Lung (tissue), 12 donors: ENCODE data around the gene MRPS21. TPM values are rescaled to one million over a fixed set of nuclear protein-coding genes. Genes with fewer than 3 reads are reported as not detected.
A peak's percentile ranks its signal among the peaks of the same experiment; 100 is the strongest.

ENCODE experiments used
- ATAC-seq: fragments of 200-7000 bp; cut with Tn5 transposase; one replicate; pipeline ENCODE4 v1.9.1; 2020; ENCODE audit warnings: moderate number of reproducible peaks; ENCODE audit not compliant: insufficient read depth, low FRiP score
- DNase-seq, 3 donors: peaks; one replicate each; pipeline ENCODE4 v3.0.0-alpha.2; 2013 to 2017
- H3K27ac ChIP-seq, 2 donors: one replicate each; pipeline ENCODE4 v1.5.1; 2013; ENCODE audit warnings: mild to moderate bottlenecking in 2 of 2, moderate library complexity in 2 of 2, control low read depth in 1 of 2, inconsistent platforms in 1 of 2, low read depth in 1 of 2, low read length in 1 of 2
- H3K27me3 ChIP-seq, 3 donors: one replicate each; pipeline ENCODE4 v1.5.1; 2013; ENCODE audit warnings: low read length in 2 of 3; ENCODE audit not compliant: control insufficient read depth in 3 of 3, insufficient read depth in 3 of 3
- H3K36me3 ChIP-seq, 4 donors: one replicate each; pipeline ENCODE4 v1.5.1; 2013; ENCODE audit warnings: low read length in 4 of 4, mild to moderate bottlenecking in 1 of 4, moderate library complexity in 1 of 4; ENCODE audit not compliant: control insufficient read depth in 4 of 4, insufficient read depth in 4 of 4
- H3K4me1 ChIP-seq, 5 donors: one replicate each; pipeline ENCODE4 v1.5.1; 2013; ENCODE audit warnings: low read length in 5 of 5, mild to moderate bottlenecking in 2 of 5, moderate library complexity in 1 of 5; ENCODE audit not compliant: control insufficient read depth in 5 of 5, insufficient read depth in 5 of 5
- H3K4me3 ChIP-seq: one replicate; pipeline ENCODE4 v1.5.1; 2013; ENCODE audit warnings: mild to moderate bottlenecking, control low read depth, moderate library complexity
- H3K9ac ChIP-seq, 2 donors: one replicate each; pipeline ENCODE4 v1.5.1; 2013; ENCODE audit warnings: low read length in 2 of 2, control low read depth in 1 of 2; ENCODE audit not compliant: insufficient read depth in 1 of 2
- H3K9me3 ChIP-seq, 4 donors: one replicate each; pipeline ENCODE4 v1.5.1; 2013; ENCODE audit warnings: low read length in 3 of 4, mild to moderate bottlenecking in 1 of 4, moderate library complexity in 1 of 4; ENCODE audit not compliant: control insufficient read depth in 4 of 4, insufficient read depth in 3 of 4
- WGBS, 2 donors: extraction: QIAGEN DNeasy Blood & Tissue Kit; methylation state at CpG; one replicate each; pipeline ENCODE4 v1.1.7; 2013; 5-methylcytosine and 5-hydroxymethylcytosine counted together
- polyA plus RNA-seq, 2 donors: library from polyadenylated mRNA; stranded (reverse); fragments of 200-250 nt; gene quantifications; one replicate each; pipeline ENCODE4 v1.2.1, GENCODE V29; 2013
- total RNA-seq, 2 donors: library from RNA; depleted of rRNA in 1 of 2; stranded (reverse); fragments of >200 nt in 1 of 2; gene quantifications; one replicate each; pipeline ENCODE4 v1.2.1, GENCODE V29; 2014 to 2021
- TF ChIP-seq, protein P1 (sequence below): IDR thresholded peaks from 2 replicates; pipeline ENCODE4 v1.5.1; 2012; ENCODE audit warnings: mild to moderate bottlenecking; ENCODE audit errors: control extremely low read depth, extremely low read depth
- donor health status: control.
- donor health status: control.
- donor health status: Bipolar disorder and iron deficiency.
- donor health status: healthy.
- donor health status: DM: yes; HTN: yes; CAD: no.

The MRPS21 gene
- total and polyA plus RNA-seq, 4 donors, result 31.4 to 169 (median 50.8) TPM

DNA sequence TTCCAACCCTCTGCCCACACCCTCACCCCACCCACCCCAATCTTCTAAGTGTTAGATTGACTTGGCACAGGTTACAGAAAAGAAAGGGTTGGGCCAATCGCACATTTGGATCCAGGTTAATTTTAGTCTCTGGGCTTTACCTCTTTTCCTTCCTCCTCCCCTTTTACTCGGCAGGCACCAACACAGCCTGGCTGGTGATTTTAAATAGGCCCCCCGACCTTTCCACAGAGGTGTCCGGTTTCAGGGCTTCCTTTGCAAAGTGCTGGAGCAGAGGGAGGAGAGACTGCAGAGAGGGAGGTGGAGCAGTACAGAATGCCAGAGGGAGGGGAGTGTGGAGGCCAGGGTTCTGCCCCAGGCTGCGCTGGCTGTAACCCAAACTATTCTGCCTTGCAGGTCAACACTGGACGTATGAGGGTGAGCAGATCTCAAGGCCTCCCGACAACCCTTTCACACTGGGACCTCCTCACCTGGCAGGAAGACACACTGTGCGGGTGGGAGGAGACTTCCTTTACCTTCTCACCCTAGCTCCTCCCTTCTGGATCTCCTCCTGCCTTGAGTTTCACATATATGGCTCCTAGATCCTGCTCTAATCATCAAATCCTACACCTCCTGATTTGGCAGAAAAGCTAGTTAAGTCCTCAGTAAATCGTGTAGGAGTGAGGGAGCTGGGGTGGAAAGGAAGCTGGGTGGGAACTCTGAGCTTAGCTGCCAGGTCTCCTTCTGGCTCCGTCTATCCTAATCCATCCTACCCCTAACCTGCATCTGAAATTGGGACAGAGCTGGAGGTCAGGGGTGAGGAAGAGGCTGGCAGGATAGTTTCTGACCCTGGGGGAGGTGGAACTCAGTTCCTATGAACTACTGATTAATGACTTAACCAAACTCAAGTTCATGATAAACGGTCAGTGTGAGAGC lies 33.6 kb upstream of the MRPS21 start:
- H3K27ac ChIP-seq, result peak overlapping the region in 1 of 2 donors; percentile 77
- no peak overlapping the region for H3K4me3 ChIP-seq
- DNase-seq (peak; percentile 69 to 87 (median 77)), ATAC-seq (peak; percentile 36)
- H3K27me3 ChIP-seq, result no peaks in the 10 kb centered on the region
- peaks cover 0 to 49% (median 1%) of the 10 kb centered on the region in 5 donors for H3K4me1 ChIP-seq
- TF ChIP-seq, protein P1, sequence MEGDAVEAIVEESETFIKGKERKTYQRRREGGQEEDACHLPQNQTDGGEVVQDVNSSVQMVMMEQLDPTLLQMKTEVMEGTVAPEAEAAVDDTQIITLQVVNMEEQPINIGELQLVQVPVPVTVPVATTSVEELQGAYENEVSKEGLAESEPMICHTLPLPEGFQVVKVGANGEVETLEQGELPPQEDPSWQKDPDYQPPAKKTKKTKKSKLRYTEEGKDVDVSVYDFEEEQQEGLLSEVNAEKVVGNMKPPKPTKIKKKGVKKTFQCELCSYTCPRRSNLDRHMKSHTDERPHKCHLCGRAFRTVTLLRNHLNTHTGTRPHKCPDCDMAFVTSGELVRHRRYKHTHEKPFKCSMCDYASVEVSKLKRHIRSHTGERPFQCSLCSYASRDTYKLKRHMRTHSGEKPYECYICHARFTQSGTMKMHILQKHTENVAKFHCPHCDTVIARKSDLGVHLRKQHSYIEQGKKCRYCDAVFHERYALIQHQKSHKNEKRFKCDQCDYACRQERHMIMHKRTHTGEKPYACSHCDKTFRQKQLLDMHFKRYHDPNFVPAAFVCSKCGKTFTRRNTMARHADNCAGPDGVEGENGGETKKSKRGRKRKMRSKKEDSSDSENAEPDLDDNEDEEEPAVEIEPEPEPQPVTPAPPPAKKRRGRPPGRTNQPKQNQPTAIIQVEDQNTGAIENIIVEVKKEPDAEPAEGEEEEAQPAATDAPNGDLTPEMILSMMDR, result no peak
- H3K36me3 ChIP-seq, result peaks cover 0 to 4% (median 2%) of the 10 kb centered on the region in 4 donors
- 29 to 47% methylated on average over 11 of the region's 11 CpGs for WGBS, 2 donors
- no peaks in the 10 kb centered on the region for H3K9me3 ChIP-seq
- H3K9ac ChIP-seq, result peak overlapping the region in 1 of 2 donors; percentile 57

DNA sequence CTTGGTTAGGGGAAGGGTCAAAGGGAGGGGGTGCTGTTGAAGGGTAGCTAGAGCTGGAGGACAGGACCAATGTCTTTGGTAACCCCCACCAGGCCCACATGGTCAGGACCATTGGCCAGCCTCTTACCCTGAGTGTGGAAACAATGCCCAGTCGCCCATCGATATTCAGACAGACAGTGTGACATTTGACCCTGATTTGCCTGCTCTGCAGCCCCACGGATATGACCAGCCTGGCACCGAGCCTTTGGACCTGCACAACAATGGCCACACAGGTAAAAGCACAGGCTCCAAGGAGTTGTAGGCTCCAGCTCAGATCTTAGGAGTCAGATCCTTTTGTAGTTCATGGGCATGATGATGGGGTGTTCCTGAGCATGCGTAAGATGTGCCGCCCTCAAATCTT lies 32.3 kb upstream of the MRPS21 start:
- ATAC-seq (no peak), DNase-seq (no peak)
- Histone ChIP-seq H3K27me3 (no peaks in the 10 kb centered on the region), H3K9me3 (no peaks in the 10 kb centered on the region), H3K4me3 (no peak overlapping the region), H3K36me3 (peaks cover 8 to 16% (median 11%) of the 10 kb centered on the region in 4 donors), H3K9ac (no peak overlapping the region), H3K27ac (no peak overlapping the region), H3K4me1 (peaks cover 0 to 41% (median 0%) of the 10 kb centered on the region in 5 donors)
- 91 to 95% methylated on average over 6 of the region's 6 CpGs for WGBS, 2 donors
- TF ChIP-seq, protein P1, result no peak

DNA sequence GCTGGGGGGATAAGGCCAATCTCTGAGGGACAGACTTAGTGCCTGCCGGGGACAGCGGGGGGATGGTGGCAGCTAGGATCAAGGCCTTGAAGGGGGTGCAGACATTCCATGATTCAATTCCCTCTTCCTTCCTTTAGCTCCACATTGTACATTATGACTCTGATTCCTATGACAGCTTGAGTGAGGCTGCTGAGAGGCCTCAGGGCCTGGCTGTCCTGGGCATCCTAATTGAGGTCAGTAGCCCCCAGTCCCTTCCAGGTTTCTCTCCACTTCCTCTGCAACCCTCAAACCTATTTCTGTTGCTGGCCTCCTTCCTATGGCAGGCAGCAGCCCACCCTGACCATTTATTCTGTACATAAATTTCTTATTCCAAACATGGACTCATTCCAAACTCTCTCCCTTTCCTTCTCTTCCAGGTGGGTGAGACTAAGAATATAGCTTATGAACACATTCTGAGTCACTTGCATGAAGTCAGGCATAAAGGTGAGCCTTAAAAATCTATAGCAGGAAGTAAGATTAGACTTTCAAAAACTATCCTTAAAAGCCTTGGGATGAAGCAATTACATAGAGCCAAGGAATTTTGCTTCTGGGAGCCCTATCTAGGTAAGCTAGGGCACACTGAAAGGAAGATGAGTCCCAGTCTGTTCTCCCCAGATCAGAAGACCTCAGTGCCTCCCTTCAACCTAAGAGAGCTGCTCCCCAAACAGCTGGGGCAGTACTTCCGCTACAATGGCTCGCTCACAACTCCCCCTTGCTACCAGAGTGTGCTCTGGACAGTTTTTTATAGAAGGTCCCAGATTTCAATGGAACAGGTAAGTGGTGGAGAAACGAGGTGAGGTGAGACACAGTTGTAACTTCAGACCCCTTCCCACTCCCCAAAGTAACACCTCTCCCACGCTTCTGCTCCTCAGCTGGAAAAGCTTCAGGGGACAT lies 31.0 kb upstream of the MRPS21 start:
- Histone ChIP-seq H3K27ac (no peak overlapping the region), H3K9ac (no peak overlapping the region), H3K4me1 (peaks cover 3 to 34% (median 7%) of the 10 kb centered on the region in 5 donors), H3K4me3 (no peak overlapping the region), H3K9me3 (no peaks in the 10 kb centered on the region), H3K36me3 (peaks cover 11 to 25% (median 19%) of the 10 kb centered on the region in 4 donors), H3K27me3 (no peaks in the 10 kb centered on the region)
- TF ChIP-seq, protein P1, result no peak
- ATAC-seq (no peak), DNase-seq (no peak)
- WGBS, 2 donors, result 84 to 85% methylated on average over 6 of the region's 6 CpGs
